HG02763 (cell line): ENCODE measurements around the gene C2orf49.

Experiments used
- ATAC-seq: cut with Tn5 transposase; IDR thresholded peaks from one replicate; pipeline ENCODE4 v1.9.1; 2021; ENCODE audit warnings: mild to moderate bottlenecking, moderate library complexity; ENCODE audit not compliant: unreplicated experiment

The C2orf49 gene

GRCh38 chr2:105398336-105399206 is 61.2 kb downstream of the C2orf49 start, which contains the start of gene FHL2:
Gene FHL2, minus strand, starts transcription at chr2:105399051. Its CDS starts 12,535 bp downstream, at chr2:105386516.
- peak; percentile 99 for ATAC-seq
